Gastrocnemius medialis (tissue), 4 donors: ENCODE data around the gene SV2C.

Experiments used
- POLR2A ChIP-seq, 2 donors: fragments of 450-650 bp; IDR thresholded peaks; one replicate each; pipeline ENCODE4 v1.6.1; 2017; ENCODE audit warnings: antibody characterized with exemption in 2 of 2, mild to moderate bottlenecking in 2 of 2, moderate library complexity in 2 of 2
- TF ChIP-seq, protein P1 (sequence below), 5 experiments: fragments of 450-650 bp in 3 of 5; fragments of 200-600 bp in 2 of 5; sonication (generic) in 2 of 5; IDR thresholded peaks in 4 of 5; conservative IDR thresholded peaks in 1 of 5; 1 replicate in 4 of 5; 2 replicates in 1 of 5; pipeline ENCODE4 v1.5.1; 2016 to 2019; ENCODE audit warnings: antibody characterized with exemption in 5 of 5, mild to moderate bottlenecking in 3 of 5, moderate library complexity in 3 of 5

- TF ChIP-seq, protein P1, sequence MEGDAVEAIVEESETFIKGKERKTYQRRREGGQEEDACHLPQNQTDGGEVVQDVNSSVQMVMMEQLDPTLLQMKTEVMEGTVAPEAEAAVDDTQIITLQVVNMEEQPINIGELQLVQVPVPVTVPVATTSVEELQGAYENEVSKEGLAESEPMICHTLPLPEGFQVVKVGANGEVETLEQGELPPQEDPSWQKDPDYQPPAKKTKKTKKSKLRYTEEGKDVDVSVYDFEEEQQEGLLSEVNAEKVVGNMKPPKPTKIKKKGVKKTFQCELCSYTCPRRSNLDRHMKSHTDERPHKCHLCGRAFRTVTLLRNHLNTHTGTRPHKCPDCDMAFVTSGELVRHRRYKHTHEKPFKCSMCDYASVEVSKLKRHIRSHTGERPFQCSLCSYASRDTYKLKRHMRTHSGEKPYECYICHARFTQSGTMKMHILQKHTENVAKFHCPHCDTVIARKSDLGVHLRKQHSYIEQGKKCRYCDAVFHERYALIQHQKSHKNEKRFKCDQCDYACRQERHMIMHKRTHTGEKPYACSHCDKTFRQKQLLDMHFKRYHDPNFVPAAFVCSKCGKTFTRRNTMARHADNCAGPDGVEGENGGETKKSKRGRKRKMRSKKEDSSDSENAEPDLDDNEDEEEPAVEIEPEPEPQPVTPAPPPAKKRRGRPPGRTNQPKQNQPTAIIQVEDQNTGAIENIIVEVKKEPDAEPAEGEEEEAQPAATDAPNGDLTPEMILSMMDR (IDR thresholded peaks at IDR 0.05 in 4 of 5, conservative IDR thresholded peaks at IDR 0.05 in 1 of 5) = no peak
- TF ChIP-seq POLR2A (IDR thresholded peaks at IDR 0.05) = no peak
These were observed 249.5 kb downstream of the SV2C start for GRCh38 chr5:76332611-76333205.
